Measurements from ENCODE around the gene BCR.

DNA sequence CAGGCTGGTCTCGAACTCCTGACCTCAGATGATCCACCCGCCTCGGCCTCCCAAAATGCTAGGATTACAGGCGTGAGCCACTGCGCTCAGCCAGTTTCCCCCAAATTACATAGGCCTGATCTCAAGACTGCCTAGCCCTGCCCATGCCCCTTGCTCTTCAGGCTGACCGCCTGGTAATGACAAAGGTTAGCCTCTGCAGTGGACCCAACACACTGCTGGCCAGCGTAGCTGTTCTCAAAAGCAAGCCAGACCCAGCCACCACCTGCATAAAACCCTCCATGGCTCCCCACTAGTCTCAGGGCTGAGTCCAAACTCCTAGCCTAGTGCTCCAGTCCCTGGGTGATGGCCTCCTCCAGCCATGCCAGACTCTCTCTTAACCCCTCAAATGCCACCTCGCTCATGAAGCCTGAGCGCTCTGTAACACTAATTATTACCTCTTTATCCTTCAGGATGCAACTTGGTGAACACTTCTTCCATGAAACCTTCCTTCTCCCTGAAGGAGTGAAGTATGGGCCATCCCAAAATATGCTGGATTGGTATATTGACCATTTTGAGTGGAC is 37.7 kb upstream of the BCR start:
- TF ChIP-seq, protein P1, sequence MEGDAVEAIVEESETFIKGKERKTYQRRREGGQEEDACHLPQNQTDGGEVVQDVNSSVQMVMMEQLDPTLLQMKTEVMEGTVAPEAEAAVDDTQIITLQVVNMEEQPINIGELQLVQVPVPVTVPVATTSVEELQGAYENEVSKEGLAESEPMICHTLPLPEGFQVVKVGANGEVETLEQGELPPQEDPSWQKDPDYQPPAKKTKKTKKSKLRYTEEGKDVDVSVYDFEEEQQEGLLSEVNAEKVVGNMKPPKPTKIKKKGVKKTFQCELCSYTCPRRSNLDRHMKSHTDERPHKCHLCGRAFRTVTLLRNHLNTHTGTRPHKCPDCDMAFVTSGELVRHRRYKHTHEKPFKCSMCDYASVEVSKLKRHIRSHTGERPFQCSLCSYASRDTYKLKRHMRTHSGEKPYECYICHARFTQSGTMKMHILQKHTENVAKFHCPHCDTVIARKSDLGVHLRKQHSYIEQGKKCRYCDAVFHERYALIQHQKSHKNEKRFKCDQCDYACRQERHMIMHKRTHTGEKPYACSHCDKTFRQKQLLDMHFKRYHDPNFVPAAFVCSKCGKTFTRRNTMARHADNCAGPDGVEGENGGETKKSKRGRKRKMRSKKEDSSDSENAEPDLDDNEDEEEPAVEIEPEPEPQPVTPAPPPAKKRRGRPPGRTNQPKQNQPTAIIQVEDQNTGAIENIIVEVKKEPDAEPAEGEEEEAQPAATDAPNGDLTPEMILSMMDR (conservative IDR thresholded peaks at IDR 0.05; ENCODE audit: low read depth, low read length), result no peak
- TF ChIP-seq, protein P2, sequence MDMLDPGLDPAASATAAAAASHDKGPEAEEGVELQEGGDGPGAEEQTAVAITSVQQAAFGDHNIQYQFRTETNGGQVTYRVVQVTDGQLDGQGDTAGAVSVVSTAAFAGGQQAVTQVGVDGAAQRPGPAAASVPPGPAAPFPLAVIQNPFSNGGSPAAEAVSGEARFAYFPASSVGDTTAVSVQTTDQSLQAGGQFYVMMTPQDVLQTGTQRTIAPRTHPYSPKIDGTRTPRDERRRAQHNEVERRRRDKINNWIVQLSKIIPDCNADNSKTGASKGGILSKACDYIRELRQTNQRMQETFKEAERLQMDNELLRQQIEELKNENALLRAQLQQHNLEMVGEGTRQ (IDR thresholded peaks at IDR 0.05; ENCODE audit: low read depth, low read length), result no peak
- no peak for TF ChIP-seq POLR2A (IDR thresholded peaks at IDR 0.05; ENCODE audit: low read depth, low read length)

Data from IMR-90 (cell line).